ENCODE measurements around the gene FXYD6.

DNA sequence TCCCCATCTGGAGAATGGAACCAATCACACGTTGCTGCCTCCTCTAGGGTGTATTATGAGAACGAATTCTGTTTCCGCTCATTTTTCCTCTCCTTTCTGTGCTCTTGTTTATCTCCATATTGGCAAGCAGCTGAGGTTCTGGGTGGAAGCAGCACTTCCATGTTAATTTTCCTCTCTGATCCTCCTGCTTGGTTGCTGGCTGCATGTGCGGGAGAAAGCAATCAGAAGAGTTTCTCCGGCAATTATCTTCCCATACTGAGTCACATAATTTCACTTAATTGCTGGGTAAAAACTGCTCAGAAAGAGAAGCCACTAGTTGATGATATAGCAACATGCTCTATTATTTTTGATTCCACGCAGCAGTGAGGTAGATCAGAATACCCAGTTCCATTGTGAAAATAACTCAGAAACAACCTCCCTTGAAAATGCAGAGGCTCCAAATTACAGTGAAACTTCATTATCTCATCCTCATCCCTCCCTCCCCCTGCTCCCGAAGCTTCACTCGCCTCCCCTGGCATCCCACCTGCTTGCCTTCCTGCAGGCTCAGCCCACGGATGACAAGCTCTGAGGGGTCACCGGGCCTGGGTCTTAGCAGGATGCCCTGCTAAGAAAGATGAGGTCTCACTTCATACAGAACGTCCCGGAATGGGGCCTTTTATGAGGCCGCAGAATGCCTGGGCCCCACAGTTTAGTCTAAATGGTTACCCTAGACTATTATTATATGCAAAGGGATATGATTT is 20.4 kb downstream of the FXYD6 start:
- no peak for TF ChIP-seq RAD21 (IDR thresholded peaks at IDR 0.05; ENCODE audit: low read depth)
- TF ChIP-seq MAX (IDR thresholded peaks at IDR 0.05): no peak
- TF ChIP-seq REST (IDR thresholded peaks at IDR 0.05; ENCODE audit: low read depth): no peak
- no peak for TF ChIP-seq TEAD4 (IDR thresholded peaks at IDR 0.05)
- TF ChIP-seq CREB1 (IDR thresholded peaks at IDR 0.05; ENCODE audit: low read depth): no peak
- no peak for TF ChIP-seq NFIC (IDR thresholded peaks at IDR 0.05)
- TF ChIP-seq CEBPB (IDR thresholded peaks at IDR 0.05): no peak

Data from Ishikawa (cell line).